ENCODE results near the gene EIF1B. TPM values are rescaled to one million over a fixed set of nuclear protein-coding genes. Genes with fewer than 3 reads are reported as not detected.

EIF1B gene
- total RNA-seq, 2 donors from 2014 or later, result 15.0 to 38.2 TPM

GRCh38 chr3:40358454-40358853, 48.9 kb downstream of the EIF1B start:
- TF ChIP-seq CTCF (IDR thresholded peaks at IDR 0.05), result no peak
- DNase-seq (ENCODE audit: low spot score) (no peak), ATAC-seq (ENCODE audit: insufficient number of reproducible peaks, low FRiP score, low read depth) (no peak)
- H3K9me3 ChIP-seq, result no peaks in the 10 kb centered on the region
- H3K27me3 ChIP-seq (replicated peaks; ENCODE audit: insufficient read depth), result no peaks in the 10 kb centered on the region
- H3K4me3 ChIP-seq, result no peak overlapping the region
- no peak overlapping the region for H3K27ac ChIP-seq
- H3K4me1 ChIP-seq (ENCODE audit: control insufficient read depth in 1 of 2, low read depth in 2 of 2), result no peaks in the 10 kb centered on the region
- H3K36me3 ChIP-seq, result no peaks in the 10 kb centered on the region

Other genes with a start within 250 kb of the EIF1B start
- 1 to 10 TPM in 1 of 2 donors, not detected in 1; 3.0 TPM for gene ENTPD3, start 77.5 kb downstream of the EIF1B start, total RNA-seq
- 100 to 1,000 TPM; 145 to 291 TPM for gene RPL14, start 147.6 kb downstream of the EIF1B start, total RNA-seq
- 1 to 10 TPM; 3.8 to 4.0 TPM for gene ZNF619, start 167.4 kb downstream of the EIF1B start, total RNA-seq
- gene ZNF620, start 196.3 kb downstream of the EIF1B start, total RNA-seq, result 1 to 10 TPM; 2.8 to 3.1 TPM
- 10 to 100 TPM; 27.1 to 35.6 TPM for gene ZNF621, start 215.3 kb downstream of the EIF1B start, total RNA-seq

All from thoracic aorta (tissue), 2 donors.